H9 (cell line): ENCODE data around the gene CSRP1. TPM values are rescaled to one million over a fixed set of nuclear protein-coding genes. Genes with fewer than 3 reads are reported as not detected.

ENCODE experiments used
- DNase-seq: peaks from one replicate; pipeline ENCODE4 v3.0.0-alpha.2; 2017
- H2AFZ ChIP-seq: one replicate; pipeline ENCODE4 v1.6.1; 2013; ENCODE audit warnings: mild to moderate bottlenecking, low read length, control low read depth, moderate library complexity
- H2AK5ac ChIP-seq: 2 replicates; pipeline ENCODE4 v1.6.1; 2013; ENCODE audit warnings: low read length, control low read depth, mixed read lengths; ENCODE audit not compliant: insufficient read length
- H2BK120ac ChIP-seq: one replicate; pipeline ENCODE4 v1.6.1; 2013; ENCODE audit warnings: low read depth, mild to moderate bottlenecking, low read length, control low read depth, inconsistent platforms; ENCODE audit not compliant: poor library complexity, severe bottlenecking
- H2BK12ac ChIP-seq: 2 replicates; pipeline ENCODE4 v1.6.1; 2013; ENCODE audit warnings: low read length, control low read depth, mixed read lengths, low read depth; ENCODE audit not compliant: insufficient read length
- H2BK15ac ChIP-seq: 2 replicates; pipeline ENCODE4 v1.6.1; 2013; ENCODE audit warnings: low read depth, low read length, control low read depth
- H2BK20ac ChIP-seq: one replicate; pipeline ENCODE4 v1.6.1; 2013; ENCODE audit warnings: low read depth, mild to moderate bottlenecking, low read length, control low read depth, inconsistent platforms; ENCODE audit not compliant: poor library complexity, severe bottlenecking
- H2BK5ac ChIP-seq: 2 replicates; pipeline ENCODE4 v1.6.1; 2013; ENCODE audit warnings: low read length, control low read depth, mixed read lengths; ENCODE audit not compliant: insufficient read length
- H3K14ac ChIP-seq: 2 replicates; pipeline ENCODE4 v1.6.1; 2013; ENCODE audit warnings: low read length, control low read depth; ENCODE audit not compliant: insufficient read depth
- H3K18ac ChIP-seq: 2 replicates; pipeline ENCODE4 v1.6.1; 2013; ENCODE audit warnings: low read depth, mild to moderate bottlenecking, mixed read lengths, low read length, control low read depth; ENCODE audit not compliant: insufficient read length
- H3K23ac ChIP-seq: 2 replicates; pipeline ENCODE4 v1.6.1; 2013; ENCODE audit warnings: low read length, control low read depth, mixed read lengths, low read depth; ENCODE audit not compliant: insufficient read length
- H3K23me2 ChIP-seq: 2 replicates; pipeline ENCODE4 v1.6.1; 2013; ENCODE audit warnings: low read depth, mild to moderate bottlenecking, mixed read lengths, low read length, control low read depth; ENCODE audit not compliant: insufficient read length, poor library complexity, severe bottlenecking
- H3K27ac ChIP-seq: 2 replicates; pipeline ENCODE4 v1.5.1; 2013; ENCODE audit warnings: low read length, control low read depth, mixed read lengths, low read depth; ENCODE audit not compliant: insufficient read length
- H3K27me3 ChIP-seq: 2 replicates; pipeline ENCODE4 v1.6.1; 2013; ENCODE audit warnings: low read length, control low read depth, inconsistent platforms; ENCODE audit not compliant: insufficient read depth
- H3K4ac ChIP-seq: 2 replicates; pipeline ENCODE4 v1.6.1; 2013; ENCODE audit warnings: low read depth, mild to moderate bottlenecking, control low read depth, inconsistent platforms, low read length, moderate library complexity
- H3K4me1 ChIP-seq: 2 replicates; pipeline ENCODE4 v1.6.1; 2013; ENCODE audit warnings: low read length, control low read depth, inconsistent platforms; ENCODE audit not compliant: insufficient read depth
- H3K4me2 ChIP-seq: 2 replicates; pipeline ENCODE4 v1.6.1; 2013; ENCODE audit warnings: low read length, control low read depth, mixed read lengths; ENCODE audit not compliant: insufficient read length, insufficient read depth
- H3K56ac ChIP-seq: 2 replicates; pipeline ENCODE4 v1.6.1; 2013; ENCODE audit warnings: low read depth, mild to moderate bottlenecking, mixed read lengths, low read length, control low read depth; ENCODE audit not compliant: insufficient read length
- H3K79me1 ChIP-seq: 2 replicates; pipeline ENCODE4 v1.6.1; 2013; ENCODE audit warnings: low read depth, mild to moderate bottlenecking, moderate library complexity, low read length, control low read depth, inconsistent platforms; ENCODE audit not compliant: insufficient read depth, poor library complexity, severe bottlenecking
- H3K79me2 ChIP-seq: 2 replicates; pipeline ENCODE4 v1.6.1; 2013; ENCODE audit warnings: low read length, control low read depth, inconsistent platforms; ENCODE audit not compliant: insufficient read depth
- H3K9ac ChIP-seq: 2 replicates; pipeline ENCODE4 v1.6.1; 2013; ENCODE audit warnings: low read length, control low read depth, mixed read lengths; ENCODE audit not compliant: insufficient read length; ENCODE audit errors: extremely low read depth
- H3K9me3 ChIP-seq: one replicate; pipeline ENCODE4 v1.6.1; 2013; ENCODE audit warnings: low read depth, low read length, inconsistent platforms; ENCODE audit not compliant: control insufficient read depth
- H3T11ph ChIP-seq: one replicate; pipeline ENCODE4 v1.6.1; 2013; ENCODE audit warnings: mild to moderate bottlenecking, low read length, control low read depth, inconsistent platforms
- H4K20me1 ChIP-seq: one replicate; pipeline ENCODE4 v1.6.1; 2013; ENCODE audit not compliant: control insufficient read depth, insufficient read length, insufficient read depth
- H4K5ac ChIP-seq: 2 replicates; pipeline ENCODE4 v1.6.1; 2013; ENCODE audit warnings: low read depth, mild to moderate bottlenecking, mixed read lengths, low read length, control low read depth; ENCODE audit not compliant: insufficient read length
- H4K8ac ChIP-seq: replicated peaks from 2 replicates; pipeline ENCODE4 v1.6.1; 2013; ENCODE audit warnings: low read length, control low read depth, mixed read lengths, low read depth; ENCODE audit not compliant: insufficient read length
- H4K91ac ChIP-seq: 2 replicates; pipeline ENCODE4 v1.6.1; 2013; ENCODE audit warnings: low read depth, mild to moderate bottlenecking, moderate library complexity, mixed read lengths, low read length, control low read depth; ENCODE audit not compliant: insufficient read length
- H3K27ac Mint-ChIP-seq, 3 experiments: 2 replicates in 2 of 3; 3 replicates in 1 of 3; pipeline ENCODE4 v1.8.0; 2020 to 2021; ENCODE audit warnings: mixed read lengths in 3 of 3, mild to moderate bottlenecking in 1 of 3, moderate library complexity in 1 of 3
- H3K27me3 Mint-ChIP-seq: 2 replicates; pipeline ENCODE4 v1.8.0; 2021; ENCODE audit warnings: low read depth, mild to moderate bottlenecking, moderate library complexity, mixed read lengths
- H3K36me3 Mint-ChIP-seq, 3 experiments: 2 replicates in 2 of 3; 3 replicates in 1 of 3; pipeline ENCODE4 v1.8.0; 2020 to 2021; ENCODE audit warnings: low read depth in 3 of 3, mixed read lengths in 3 of 3; ENCODE audit not compliant: insufficient read depth in 1 of 3
- H3K4me1 Mint-ChIP-seq, 2 experiments: 2 replicates each; pipeline ENCODE4 v1.8.0; 2020; ENCODE audit warnings: mixed read lengths in 2 of 2
- H3K4me3 Mint-ChIP-seq, 2 experiments: 2 replicates in 1 of 2; 3 replicates in 1 of 2; pipeline ENCODE4 v1.8.0; 2020 to 2021; ENCODE audit warnings: mild to moderate bottlenecking in 2 of 2, mixed read lengths in 2 of 2, moderate library complexity in 1 of 2
- H3K9me3 Mint-ChIP-seq, 2 experiments: 2 replicates in 1 of 2; 3 replicates in 1 of 2; pipeline ENCODE4 v1.8.0; 2020; ENCODE audit warnings: mild to moderate bottlenecking in 2 of 2, mixed read lengths in 2 of 2, moderate library complexity in 1 of 2
- WGBS: extraction: QIAGEN DNeasy Blood & Tissue Kit; methylation state at CpG from one replicate; pipeline ENCODE4 v1.1.7; 2013; ENCODE audit warnings: missing lambda C conversion rate, low lambda C conversion rate, mixed read lengths; ENCODE audit not compliant: insufficient read length; ENCODE audit errors: extremely low coverage; 5-methylcytosine and 5-hydroxymethylcytosine counted together
- total RNA-seq: library from RNA; stranded (reverse); gene quantifications from 2 replicates; pipeline ENCODE4 v1.2.1, GENCODE V29; 2021
- TF ChIP-seq, protein P1 (sequence below): fragments of 200-600 bp; sonication (generic); conservative IDR thresholded peaks from 3 replicates; pipeline ENCODE4 v1.8.0; 2021; ENCODE audit warnings: antibody characterized with exemption, mild to moderate bottlenecking

The CSRP1 gene
- total RNA-seq, 1 experiment from 2014 or later: 0.44 TPM

DNA sequence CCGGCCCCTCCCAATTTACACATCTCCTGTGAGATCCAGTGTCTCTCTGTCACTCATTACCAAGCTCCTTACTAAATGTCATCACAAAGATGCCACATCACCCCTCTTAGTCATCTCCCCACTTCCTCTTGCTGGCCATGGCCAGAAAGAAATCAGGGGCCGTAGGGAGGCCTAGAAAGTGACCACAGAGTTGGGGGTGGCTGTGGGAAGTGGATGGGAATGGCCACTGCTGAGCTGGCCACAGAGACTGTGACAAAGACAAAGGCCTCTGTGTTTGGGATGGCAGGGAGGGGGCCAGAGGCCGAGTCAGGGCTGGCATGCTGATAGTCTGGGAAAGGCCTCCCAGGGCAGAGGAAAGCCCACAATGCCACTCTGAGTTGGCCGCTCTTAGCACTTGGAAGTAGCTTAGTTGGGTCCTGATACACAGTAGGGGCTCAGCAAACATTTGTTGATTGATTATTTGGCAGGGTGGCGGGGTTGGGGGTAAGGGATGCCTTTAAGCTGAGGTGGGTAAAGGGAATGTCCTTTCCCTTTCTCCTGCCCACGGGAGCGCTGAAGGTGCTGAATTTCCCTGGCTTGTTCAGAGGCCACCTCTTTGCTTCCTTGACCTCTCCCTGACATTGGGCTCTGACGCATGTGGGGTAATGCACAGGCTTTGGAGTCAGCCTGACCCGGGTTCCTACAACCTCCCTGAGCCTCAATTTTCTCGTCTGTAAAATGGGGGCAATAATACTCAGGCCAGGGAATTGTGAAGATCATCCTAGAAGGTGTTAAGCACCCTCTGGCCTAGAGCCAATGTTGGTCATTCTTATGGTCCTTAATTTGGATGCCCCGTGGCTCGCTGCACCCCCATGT is 45.2 kb upstream of the CSRP1 start:
- DNase-seq: no peak
- Histone ChIP-seq H3K9ac (no peak overlapping the region), H4K20me1 (no peaks in the 10 kb centered on the region), H3K79me1 (no peaks in the 10 kb centered on the region), H3K27ac (no peak overlapping the region), H2AK5ac (no peak overlapping the region), H3K9me3 (no peaks in the 10 kb centered on the region), H3K56ac (no peak overlapping the region), H3K27me3 (no peaks in the 10 kb centered on the region), H2BK20ac (no peak overlapping the region), H3K4me2 (no peak overlapping the region), H3K4ac (no peak overlapping the region), H3T11ph (no peak overlapping the region), H3K23ac (no peak overlapping the region), H2BK120ac (no peak overlapping the region), H2BK12ac (no peak overlapping the region), H2BK5ac (no peak overlapping the region), H3K14ac (no peak overlapping the region), H2AFZ (no peak overlapping the region), H4K8ac (no peak overlapping the region), H2BK15ac (no peak overlapping the region), H3K79me2 (no peaks in the 10 kb centered on the region), H3K23me2 (no peaks in the 10 kb centered on the region), H4K91ac (no peak overlapping the region), H4K5ac (no peak overlapping the region), H3K4me1 (0 out of 2 replicates have a peak, but pooled peaks cover 3% of the 10 kb centered on the region), H3K18ac (no peak overlapping the region)
- TF ChIP-seq, protein P1, sequence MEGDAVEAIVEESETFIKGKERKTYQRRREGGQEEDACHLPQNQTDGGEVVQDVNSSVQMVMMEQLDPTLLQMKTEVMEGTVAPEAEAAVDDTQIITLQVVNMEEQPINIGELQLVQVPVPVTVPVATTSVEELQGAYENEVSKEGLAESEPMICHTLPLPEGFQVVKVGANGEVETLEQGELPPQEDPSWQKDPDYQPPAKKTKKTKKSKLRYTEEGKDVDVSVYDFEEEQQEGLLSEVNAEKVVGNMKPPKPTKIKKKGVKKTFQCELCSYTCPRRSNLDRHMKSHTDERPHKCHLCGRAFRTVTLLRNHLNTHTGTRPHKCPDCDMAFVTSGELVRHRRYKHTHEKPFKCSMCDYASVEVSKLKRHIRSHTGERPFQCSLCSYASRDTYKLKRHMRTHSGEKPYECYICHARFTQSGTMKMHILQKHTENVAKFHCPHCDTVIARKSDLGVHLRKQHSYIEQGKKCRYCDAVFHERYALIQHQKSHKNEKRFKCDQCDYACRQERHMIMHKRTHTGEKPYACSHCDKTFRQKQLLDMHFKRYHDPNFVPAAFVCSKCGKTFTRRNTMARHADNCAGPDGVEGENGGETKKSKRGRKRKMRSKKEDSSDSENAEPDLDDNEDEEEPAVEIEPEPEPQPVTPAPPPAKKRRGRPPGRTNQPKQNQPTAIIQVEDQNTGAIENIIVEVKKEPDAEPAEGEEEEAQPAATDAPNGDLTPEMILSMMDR: no peak
- Mint-ChIP-seq H3K9me3 (no peaks in the 10 kb centered on the region), H3K36me3 (no peaks in the 10 kb centered on the region), H3K27me3 (0 out of 2 replicates have a peak, but pooled peaks cover 4% of the 10 kb centered on the region), H3K27ac (no peak overlapping the region; a peak in 2 of 7 replicates), H3K4me3 (no peak overlapping the region), H3K4me1 (peaks cover 5% of the 10 kb centered on the region in 2 experiments)
- no CpG with 5 or more reads among the region's 12 CpGs for WGBS
